Measurements from ENCODE around the gene NR2F6. TPM values are rescaled to one million over a fixed set of nuclear protein-coding genes. Genes with fewer than 3 reads are reported as not detected.

NR2F6 gene
- total RNA-seq, 1 experiment from 2014 or later = 60.0 TPM

Other genes with a start within 250 kb of the NR2F6 start
- gene CPAMD8, start 219.1 kb downstream of the NR2F6 start, total RNA-seq (2014; rRNA removed) = 0.11 TPM in 1 of 2 replicates, not detected in the other
- gene HAUS8, start 170.5 kb downstream of the NR2F6 start, total RNA-seq (2014; rRNA removed) = 16.3 and 19.8 TPM in 2 replicates
- 50.7 and 52.1 TPM in 2 replicates for gene MYO9B, start 170.1 kb downstream of the NR2F6 start, total RNA-seq (2014; rRNA removed)
- gene USE1, start 30.6 kb downstream of the NR2F6 start, total RNA-seq (2014; rRNA removed) = 15.3 and 28.9 TPM in 2 replicates
- 2.4 and 6.4 TPM in 2 replicates for gene OCEL1, start 19.7 kb downstream of the NR2F6 start, total RNA-seq (2014; rRNA removed)
- gene USHBP1, start 18.8 kb upstream of the NR2F6 start, total RNA-seq (2014; rRNA removed) = not detected in 2 replicates
- gene BABAM1, start 21.5 kb upstream of the NR2F6 start, total RNA-seq (2014; rRNA removed) = 107 and 148 TPM in 2 replicates
- 0.40 and 0.90 TPM in 2 replicates for gene ANKLE1, start 36.0 kb upstream of the NR2F6 start, total RNA-seq (2014; rRNA removed)
- gene ABHD8, start 57.5 kb upstream of the NR2F6 start, total RNA-seq (2014; rRNA removed) = 25.9 and 26.5 TPM in 2 replicates
- 48.2 and 68.1 TPM in 2 replicates for gene MRPL34, start 60.0 kb upstream of the NR2F6 start, total RNA-seq (2014; rRNA removed)
- 55.9 and 76.2 TPM in 2 replicates for gene DDA1, start 63.6 kb upstream of the NR2F6 start, total RNA-seq (2014; rRNA removed)
- 2.4 and 3.3 TPM in 2 replicates for gene ANO8, start 88.9 kb upstream of the NR2F6 start, total RNA-seq (2014; rRNA removed)
- gene GTPBP3, start 91.6 kb upstream of the NR2F6 start, total RNA-seq (2014; rRNA removed) = 17.9 and 21.2 TPM in 2 replicates
- not detected in 2 replicates for gene PLVAP, start 131.4 kb upstream of the NR2F6 start, total RNA-seq (2014; rRNA removed)
- gene CCDC194, start 148.3 kb upstream of the NR2F6 start, total RNA-seq (2014; rRNA removed) = not detected in 2 replicates
- gene BST2, start 159.7 kb upstream of the NR2F6 start, total RNA-seq (2014; rRNA removed) = 0.69 TPM in 1 of 2 replicates, not detected in the other
- 71.7 and 75.0 TPM in 2 replicates for gene MVB12A, start 174.1 kb upstream of the NR2F6 start, total RNA-seq (2014; rRNA removed)
- not detected in 2 replicates for gene TMEM221, start 202.7 kb upstream of the NR2F6 start, total RNA-seq (2014; rRNA removed)
- not detected in 2 replicates for gene NXNL1, start 215.0 kb upstream of the NR2F6 start, total RNA-seq (2014; rRNA removed)
- 10.0 and 14.1 TPM in 2 replicates for gene SLC27A1, start 224.6 kb upstream of the NR2F6 start, total RNA-seq (2014; rRNA removed)

All from LHCN-M2 (cell line).